Measurements from ENCODE around the gene HDAC7. TPM values are rescaled to one million over a fixed set of nuclear protein-coding genes. Genes with fewer than 3 reads are reported as not detected.

HDAC7 gene
- total RNA-seq, 4 donors from 2014 or later = 90.4 to 186 (median 98.4) TPM

DNA sequence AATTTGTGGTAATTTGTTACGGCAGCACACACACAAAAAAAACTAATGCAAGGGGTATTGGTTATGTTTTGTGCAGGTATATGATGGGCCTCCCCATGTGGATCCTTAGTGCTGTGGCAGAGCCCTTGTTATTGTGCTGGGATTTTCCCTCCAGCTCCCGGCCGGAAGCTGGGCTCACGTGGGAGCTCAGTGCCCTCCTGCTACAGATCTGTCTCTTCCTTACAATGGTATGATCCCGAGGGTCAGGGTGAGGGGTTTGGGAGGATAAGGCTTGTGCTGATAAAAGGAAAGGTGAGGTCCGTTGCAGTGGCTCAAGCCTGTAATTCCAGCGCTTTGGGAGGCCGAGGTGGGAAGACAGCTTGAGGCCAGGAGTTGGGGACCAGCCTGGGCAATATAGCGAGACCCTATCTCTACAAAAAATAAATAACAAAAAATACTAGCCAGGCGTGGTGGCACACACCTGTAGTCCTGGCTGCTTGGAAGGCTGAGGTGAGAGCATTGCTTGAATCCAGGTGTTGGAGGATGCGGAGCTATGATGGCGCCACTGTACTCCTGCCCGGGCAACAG lies 47.5 kb downstream of the HDAC7 start:
- H3K27ac ChIP-seq = peak overlapping the region in 1 of 4 donors; percentile 90
- no peak for DNase-seq (ENCODE audit: low spot score in 2 of 2)
- peak overlapping the region in 2 of 4 donors; percentile 40 to 99 for H3K4me3 ChIP-seq
- TF ChIP-seq, protein P1, sequence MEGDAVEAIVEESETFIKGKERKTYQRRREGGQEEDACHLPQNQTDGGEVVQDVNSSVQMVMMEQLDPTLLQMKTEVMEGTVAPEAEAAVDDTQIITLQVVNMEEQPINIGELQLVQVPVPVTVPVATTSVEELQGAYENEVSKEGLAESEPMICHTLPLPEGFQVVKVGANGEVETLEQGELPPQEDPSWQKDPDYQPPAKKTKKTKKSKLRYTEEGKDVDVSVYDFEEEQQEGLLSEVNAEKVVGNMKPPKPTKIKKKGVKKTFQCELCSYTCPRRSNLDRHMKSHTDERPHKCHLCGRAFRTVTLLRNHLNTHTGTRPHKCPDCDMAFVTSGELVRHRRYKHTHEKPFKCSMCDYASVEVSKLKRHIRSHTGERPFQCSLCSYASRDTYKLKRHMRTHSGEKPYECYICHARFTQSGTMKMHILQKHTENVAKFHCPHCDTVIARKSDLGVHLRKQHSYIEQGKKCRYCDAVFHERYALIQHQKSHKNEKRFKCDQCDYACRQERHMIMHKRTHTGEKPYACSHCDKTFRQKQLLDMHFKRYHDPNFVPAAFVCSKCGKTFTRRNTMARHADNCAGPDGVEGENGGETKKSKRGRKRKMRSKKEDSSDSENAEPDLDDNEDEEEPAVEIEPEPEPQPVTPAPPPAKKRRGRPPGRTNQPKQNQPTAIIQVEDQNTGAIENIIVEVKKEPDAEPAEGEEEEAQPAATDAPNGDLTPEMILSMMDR (IDR thresholded peaks at IDR 0.05) = no peak
- TF ChIP-seq EP300 (IDR thresholded peaks at IDR 0.05) (no peak), POLR2A (IDR thresholded peaks at IDR 0.05) (no peak)
- peaks cover 0 to 53% (median 34%) of the 10 kb centered on the region in 4 donors for H3K4me1 ChIP-seq
- WGBS, 2 donors = 81 to 88% methylated on average over 13 of the region's 13 CpGs
- no peaks in the 10 kb centered on the region for H3K36me3 ChIP-seq
- no peaks in the 10 kb centered on the region for H3K27me3 ChIP-seq
- no peaks in the 10 kb centered on the region for H3K9me3 ChIP-seq

DNA sequence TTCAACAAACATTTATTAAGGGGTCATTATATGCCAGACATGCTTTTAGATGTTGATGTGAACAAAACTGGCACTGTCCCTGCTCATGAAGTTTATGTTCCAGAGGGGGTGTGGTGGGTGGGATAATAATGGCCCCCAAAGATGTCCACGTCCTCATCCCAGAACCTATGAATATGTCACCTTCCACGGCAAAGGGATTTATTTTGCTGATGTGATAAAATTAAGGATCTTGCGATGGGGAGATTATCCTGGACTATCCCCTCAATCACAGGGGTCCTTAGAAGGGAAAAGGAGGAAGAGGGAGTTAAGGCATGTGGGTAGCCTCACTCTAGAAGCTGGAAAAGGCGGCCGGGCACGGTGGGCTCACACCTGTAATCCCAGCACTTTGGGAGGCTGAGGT lies 48.4 kb downstream of the HDAC7 start:
- no peak overlapping the region for H3K27ac ChIP-seq
- H3K4me1 ChIP-seq = peaks cover 0 to 44% (median 25%) of the 10 kb centered on the region in 4 donors
- DNase-seq (ENCODE audit: low spot score in 2 of 2) = no peak
- H3K27me3 ChIP-seq = no peaks in the 10 kb centered on the region
- no peaks in the 10 kb centered on the region for H3K36me3 ChIP-seq
- H3K9me3 ChIP-seq = no peaks in the 10 kb centered on the region
- 79 to 88% methylated on average over 6 of the region's 6 CpGs for WGBS, 2 donors
- no peak for TF ChIP-seq EP300 (IDR thresholded peaks at IDR 0.05)
- TF ChIP-seq, protein P1 (IDR thresholded peaks at IDR 0.05) = no peak
- TF ChIP-seq POLR2A (IDR thresholded peaks at IDR 0.05) = no peak
- H3K4me3 ChIP-seq = no peak overlapping the region

DNA sequence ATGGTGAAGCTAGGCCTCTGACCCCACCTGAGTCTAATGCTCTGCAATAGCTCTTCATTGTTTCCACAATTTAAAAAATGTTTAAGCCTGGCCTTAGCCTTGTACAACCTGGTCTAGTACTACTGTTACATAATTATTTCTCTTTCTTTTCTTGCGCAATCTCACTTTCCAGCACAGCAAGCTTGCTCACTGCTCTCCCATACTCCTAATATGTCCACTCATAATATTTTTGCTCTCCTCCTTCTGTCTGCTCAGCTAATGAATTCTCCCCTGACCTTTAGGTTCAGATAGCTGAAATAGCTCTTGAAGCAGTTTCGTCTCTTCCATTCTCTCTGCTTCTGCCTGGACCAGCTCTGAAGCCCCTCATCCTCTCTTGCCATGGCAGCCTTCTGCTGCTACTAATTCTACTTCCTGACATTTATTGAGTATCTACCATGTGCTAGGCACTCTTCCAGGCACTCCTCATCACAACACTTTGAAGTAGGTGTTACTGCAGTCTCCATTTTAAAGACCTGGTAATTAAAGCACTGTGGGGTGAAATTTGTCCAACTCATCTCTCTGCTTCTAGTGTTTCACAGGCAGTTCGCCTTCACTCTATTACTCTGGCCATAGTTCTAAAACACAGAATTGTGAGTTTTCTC lies 49.5 kb downstream of the HDAC7 start:
- H3K27me3 ChIP-seq = no peaks in the 10 kb centered on the region
- H3K36me3 ChIP-seq = no peaks in the 10 kb centered on the region
- no peak overlapping the region for H3K4me3 ChIP-seq
- peaks cover 0 to 33% (median 15%) of the 10 kb centered on the region in 4 donors for H3K4me1 ChIP-seq
- WGBS, 2 donors = 74 to 78% methylated on average over 3 of the region's 3 CpGs
- no peak for DNase-seq (ENCODE audit: low spot score in 2 of 2)
- H3K27ac ChIP-seq = peak overlapping the region in 2 of 4 donors; percentile 5 to 32
- H3K9me3 ChIP-seq = no peaks in the 10 kb centered on the region
- TF ChIP-seq EP300 (IDR thresholded peaks at IDR 0.05) = peak in 1 of 2 donors; percentile 34
- no peak for TF ChIP-seq POLR2A (IDR thresholded peaks at IDR 0.05)

DNA sequence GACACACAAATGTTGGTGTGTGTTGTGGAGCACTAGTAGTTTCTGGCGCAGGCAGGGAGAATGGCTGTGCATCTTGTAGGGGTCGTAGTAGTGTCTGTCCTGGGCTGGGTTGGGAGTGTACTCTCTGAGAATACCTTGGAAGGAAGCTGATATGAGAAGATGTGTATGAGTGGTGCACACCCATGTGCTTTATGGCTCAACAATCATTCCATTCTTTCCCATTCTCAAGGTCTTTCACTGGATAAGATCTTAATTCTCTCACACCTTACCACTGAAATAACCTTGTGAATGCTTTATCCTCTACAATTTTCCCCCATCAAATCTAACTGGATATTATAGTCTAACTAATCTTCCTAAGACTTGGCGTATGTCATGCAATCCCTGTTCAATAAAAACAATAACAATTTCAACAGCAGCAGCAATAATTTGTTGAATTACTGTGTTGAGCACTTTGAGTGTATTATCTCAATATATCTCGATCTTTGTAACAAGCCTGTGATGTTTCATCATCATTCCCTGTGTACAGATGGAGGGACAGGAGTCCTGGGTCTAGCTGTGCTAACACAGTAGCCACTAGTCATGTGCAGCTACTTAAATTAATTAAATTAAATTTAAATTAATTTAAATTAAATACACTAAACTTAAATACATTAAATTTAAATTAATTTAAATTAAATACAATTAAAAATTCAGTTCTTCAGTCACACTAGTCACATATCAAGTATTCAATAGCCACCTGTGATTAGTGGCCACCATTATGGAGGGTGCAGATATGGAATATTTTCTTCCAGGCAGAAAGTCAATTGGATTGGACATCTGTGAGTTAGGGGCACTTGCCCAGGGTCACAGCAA lies 50.2 kb downstream of the HDAC7 start:
- WGBS, 2 donors = 88 to 93% methylated on average over 4 of the region's 4 CpGs
- DNase-seq (ENCODE audit: low spot score in 2 of 2) = no peak
- peaks cover 0 to 26% (median 8%) of the 10 kb centered on the region in 4 donors for H3K4me1 ChIP-seq
- no peaks in the 10 kb centered on the region for H3K36me3 ChIP-seq
- no peaks in the 10 kb centered on the region for H3K27me3 ChIP-seq
- H3K4me3 ChIP-seq = no peak overlapping the region
- no peaks in the 10 kb centered on the region for H3K9me3 ChIP-seq
- TF ChIP-seq, protein P1 (IDR thresholded peaks at IDR 0.05) = no peak
- TF ChIP-seq EP300 (IDR thresholded peaks at IDR 0.05) = no peak
- TF ChIP-seq POLR2A (IDR thresholded peaks at IDR 0.05) = no peak
- H3K27ac ChIP-seq = no peak overlapping the region

DNA sequence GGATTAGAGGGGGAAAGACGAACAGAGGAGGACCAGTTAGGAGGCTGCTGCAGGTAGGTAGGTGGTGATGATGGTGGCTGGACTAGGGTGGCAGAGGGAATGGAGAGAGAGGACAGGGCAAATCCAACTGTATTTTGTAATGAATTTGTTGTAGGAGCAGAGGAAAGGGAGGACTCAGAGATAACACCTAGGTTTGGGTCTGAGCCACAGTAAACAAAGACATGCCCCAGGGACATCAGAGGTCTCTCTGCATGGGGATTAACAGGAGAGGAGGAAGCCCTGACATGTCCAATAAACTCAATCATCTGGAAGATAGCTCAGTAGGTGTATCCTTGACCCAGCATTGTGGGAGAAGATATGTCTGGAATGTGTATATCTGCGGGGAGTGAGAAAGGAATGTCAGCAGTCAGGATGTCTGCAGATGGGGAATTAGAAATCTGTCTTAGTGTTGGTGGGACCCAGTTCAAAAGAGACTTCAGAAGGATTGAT lies 51.3 kb downstream of the HDAC7 start:
- no peaks in the 10 kb centered on the region for H3K27me3 ChIP-seq
- H3K9me3 ChIP-seq = no peaks in the 10 kb centered on the region
- H3K4me3 ChIP-seq = no peak overlapping the region
- H3K27ac ChIP-seq = no peak overlapping the region
- H3K4me1 ChIP-seq = peaks cover 0 to 18% (median 0%) of the 10 kb centered on the region in 4 donors
- DNase-seq (ENCODE audit: low spot score in 2 of 2) = no peak
- WGBS, 2 donors = 50 to 58% methylated on average over 2 of the region's 2 CpGs
- no peaks in the 10 kb centered on the region for H3K36me3 ChIP-seq
- no peak for TF ChIP-seq POLR2A (IDR thresholded peaks at IDR 0.05)
- no peak for TF ChIP-seq EP300 (IDR thresholded peaks at IDR 0.05)
- TF ChIP-seq, protein P1 (IDR thresholded peaks at IDR 0.05) = no peak

All from tibial nerve (tissue), 4 donors.